ENCODE results near the gene BMS1. TPM values are rescaled to one million over a fixed set of nuclear protein-coding genes. Genes with fewer than 3 reads are reported as not detected.
"Not testable (repeated sequence)": the region's sequence is repeated elsewhere in the genome, so short reads cannot be mapped to it uniquely, and the experiment has no call there.

BMS1 gene
- total RNA-seq, 1 donor from 2014 or later: 21.0 TPM

DNA sequence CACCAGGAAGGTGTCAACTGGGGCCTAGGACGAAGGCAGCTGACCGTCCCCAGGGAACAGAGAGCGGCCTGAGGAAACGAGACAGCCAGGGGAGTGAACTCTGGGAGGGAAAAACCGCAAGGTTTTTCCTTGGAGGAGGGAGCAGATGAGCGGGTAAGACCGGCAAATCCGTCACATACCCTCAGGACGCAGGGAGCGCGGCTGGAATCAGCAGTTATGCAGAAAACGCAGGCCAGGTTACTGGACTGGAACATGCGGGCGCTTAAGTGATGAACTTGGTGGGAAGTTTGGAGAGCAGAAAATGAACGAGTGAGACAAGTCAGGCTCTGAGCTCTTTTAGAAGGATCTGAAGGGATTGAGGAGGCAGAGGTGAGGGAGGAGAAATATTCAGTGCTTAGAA, 76.7 kb downstream of the BMS1 start:
- intact Hi-C loops (cut with micrococcal nuclease): no loop called here

DNA sequence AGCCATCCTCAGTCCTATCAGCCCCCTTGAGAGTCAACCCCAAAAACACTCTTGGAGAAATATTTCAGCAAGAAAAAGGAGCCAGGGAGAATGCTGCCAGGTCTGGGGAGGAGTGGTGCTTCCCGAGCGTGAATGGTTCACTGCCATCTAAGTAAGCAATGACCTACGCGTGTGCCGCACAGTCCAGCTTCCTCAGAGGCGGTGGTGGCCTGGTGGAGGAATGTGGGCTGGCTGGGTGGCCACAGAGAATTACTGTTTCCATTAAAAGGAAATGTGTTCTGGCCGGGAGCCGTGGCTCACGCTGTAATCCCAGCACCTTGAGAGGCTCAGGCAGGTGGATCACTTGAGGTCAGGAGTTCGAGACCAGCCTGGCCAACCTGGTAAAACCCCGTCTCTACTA, 77.4 kb downstream of the BMS1 start:
- intact Hi-C loops (cut with micrococcal nuclease): not testable (repeated sequence)

DNA sequence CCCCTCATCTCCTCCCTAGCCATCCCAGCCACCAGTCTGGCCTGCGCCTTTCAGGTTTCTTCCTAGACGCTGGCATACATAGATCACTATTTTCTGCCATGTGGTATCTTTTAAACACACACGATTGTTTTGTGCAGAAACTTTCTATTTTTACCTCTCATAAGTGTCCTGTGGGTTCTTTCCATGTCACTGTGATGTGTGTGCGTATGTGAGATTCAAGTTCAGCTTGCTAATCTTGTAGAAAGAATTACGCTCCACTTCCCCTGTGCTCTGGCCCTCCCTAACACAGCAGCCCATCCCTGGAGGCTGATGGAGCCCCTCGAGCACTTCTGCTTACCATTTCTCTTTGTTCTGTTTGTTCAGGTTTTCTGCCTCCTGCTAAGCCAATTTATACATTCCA, 80.2 kb downstream of the BMS1 start:
- intact Hi-C loops (cut with micrococcal nuclease): not testable (repeated sequence)

DNA sequence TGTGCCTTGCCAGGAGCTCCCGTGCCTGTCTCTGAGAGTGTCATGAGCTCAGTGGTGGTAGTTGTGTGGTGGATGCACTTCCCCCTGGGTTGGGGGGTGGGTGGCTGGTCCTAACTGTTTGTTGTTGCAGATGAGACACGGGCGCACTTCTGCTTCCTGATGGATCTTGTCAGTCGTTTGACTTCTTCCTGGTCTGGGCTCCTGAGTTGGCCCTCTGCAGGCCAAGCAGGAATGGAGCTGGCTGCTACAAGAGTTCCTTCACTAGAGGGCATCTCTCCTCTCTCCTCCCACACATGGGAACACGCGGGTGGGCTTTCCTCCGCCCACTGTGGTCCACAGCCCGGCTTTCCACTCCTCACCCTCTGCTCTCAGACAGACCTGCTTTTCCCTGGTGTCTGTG, 82.0 kb downstream of the BMS1 start:
- intact Hi-C loops (cut with micrococcal nuclease): no loop called here

DNA sequence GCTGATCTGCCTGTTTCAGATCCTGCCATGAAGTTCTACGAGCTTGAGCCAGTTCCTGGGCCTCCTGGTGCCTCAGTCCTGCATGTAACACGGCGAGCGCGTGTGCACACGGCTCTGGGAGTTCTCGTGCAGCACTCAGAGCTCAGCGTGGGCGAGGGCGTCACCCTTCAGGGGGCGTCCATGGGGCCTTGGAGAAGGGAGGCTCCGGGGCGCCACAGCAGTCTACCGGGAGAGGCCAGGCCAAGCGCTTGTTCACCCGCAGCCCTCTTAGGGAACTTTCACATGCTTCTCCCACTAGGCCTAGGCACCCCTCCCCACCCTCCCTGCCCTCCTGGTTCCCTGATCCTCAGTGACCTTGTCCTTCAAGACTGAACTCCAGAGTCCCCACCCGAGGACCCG, 83.1 kb downstream of the BMS1 start:
- intact Hi-C loops (cut with micrococcal nuclease): loop anchor here (1.0 kb wide), 4 partner anchors 214 to 597 kb away; no protein-coding TSS in a partner anchor

DNA sequence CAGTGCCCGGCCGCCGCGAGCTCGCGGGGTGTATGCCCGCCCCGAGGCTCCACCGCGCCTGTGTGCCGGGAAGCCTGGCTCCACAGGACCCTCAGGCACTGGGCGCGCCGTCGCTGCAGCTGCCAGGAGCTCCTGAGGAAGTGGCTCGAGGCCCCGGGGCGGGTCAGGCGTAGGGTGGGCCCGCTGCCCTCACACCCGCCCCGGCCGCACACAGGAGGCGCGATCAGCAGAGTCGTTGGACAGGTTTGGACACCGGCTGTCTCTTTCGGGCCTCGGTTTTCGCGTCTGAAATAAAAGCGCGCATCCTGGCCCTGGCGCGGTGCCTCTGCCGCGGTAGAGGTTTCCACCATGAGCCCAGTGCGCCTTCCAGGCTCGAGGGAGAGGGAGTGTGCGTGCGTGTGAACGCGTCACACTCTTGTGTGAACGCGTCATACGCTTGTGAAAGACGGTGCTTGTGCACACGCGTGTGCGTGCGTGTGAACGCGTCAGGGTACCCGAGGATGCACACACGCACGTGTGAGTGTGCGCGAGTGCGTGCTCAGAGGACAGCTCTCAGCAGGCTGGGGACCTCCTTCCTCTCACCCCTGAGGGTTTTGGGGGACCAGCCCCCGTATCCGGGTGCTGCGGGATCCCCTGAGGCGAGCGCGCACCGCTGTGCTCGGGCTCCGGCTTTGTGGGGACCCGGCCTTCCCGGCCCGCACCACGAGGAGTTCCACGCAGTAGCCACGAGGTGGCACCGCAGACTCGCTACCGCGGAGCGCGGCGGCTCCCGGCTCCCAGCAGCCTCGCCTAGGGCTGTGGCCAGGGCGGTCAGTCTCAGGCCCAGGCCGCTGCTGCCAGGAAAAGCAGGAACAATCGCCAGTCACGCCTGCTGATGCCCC, 83.8 kb downstream of the BMS1 start:
- intact Hi-C loops (cut with micrococcal nuclease): loop anchor here (1.0 kb wide), 4 partner anchors 213 to 596 kb away; no protein-coding TSS in a partner anchor

DNA sequence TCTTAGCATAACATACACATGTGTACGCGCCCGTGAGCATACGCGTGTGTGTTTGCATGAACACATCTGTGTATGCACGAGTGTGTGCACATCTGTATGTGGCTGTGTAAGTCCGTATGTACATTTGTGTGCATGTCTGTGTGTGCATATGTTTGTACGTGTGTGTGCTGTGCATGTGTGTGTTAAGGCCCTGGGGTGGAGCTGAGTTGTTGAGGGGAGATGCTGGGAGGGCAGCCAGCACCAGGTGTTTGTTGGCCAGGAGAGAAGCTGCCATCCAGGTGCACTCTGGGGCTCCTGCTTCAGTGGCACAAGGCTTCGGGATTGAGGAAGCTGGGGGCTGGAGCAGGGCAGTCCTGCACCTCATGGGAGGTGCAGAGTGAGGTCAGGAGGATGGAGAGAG, 85.0 kb downstream of the BMS1 start:
- intact Hi-C loops (cut with micrococcal nuclease): no loop called here

DNA sequence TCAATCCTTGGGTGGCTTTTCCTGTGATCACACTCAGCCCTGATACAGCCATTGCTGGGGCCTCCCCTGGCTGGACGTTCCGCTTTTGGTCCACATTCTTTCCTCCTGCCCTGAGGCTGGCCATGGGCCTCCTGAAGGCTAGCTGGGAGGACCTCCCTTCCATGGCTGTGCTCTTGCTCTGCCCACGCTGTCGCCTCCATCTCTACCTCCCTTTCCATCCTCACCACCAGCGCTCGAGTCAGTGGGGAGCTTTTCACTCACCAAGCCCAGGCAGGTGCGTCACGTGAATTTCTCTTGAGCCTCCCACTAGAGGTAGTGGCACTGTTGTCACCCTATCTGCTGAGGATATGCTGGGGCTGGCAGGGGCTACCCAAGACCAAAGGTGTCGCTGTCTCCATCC, 85.9 kb downstream of the BMS1 start:
- intact Hi-C loops (cut with micrococcal nuclease): no loop called here

DNA sequence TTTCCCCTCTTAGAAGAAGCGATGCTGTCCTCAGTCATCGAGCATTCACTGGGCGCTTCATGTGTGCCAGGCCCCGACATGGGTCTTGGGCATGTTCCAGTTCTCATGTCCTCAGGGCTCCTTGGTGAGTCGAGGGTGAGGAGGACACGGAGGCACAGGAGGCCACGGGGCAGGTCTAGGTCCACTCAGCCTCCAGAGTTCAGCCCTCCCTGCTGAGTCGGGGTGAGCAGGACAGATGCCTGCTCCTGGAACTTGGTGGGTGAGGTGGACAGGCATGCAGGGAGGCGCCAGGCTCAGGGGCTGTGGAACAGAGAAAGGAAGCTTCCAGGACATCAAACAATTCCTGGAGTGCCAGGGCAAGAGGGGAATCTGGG, 87.4 kb downstream of the BMS1 start:
- intact Hi-C loops (cut with micrococcal nuclease): no loop called here

DNA sequence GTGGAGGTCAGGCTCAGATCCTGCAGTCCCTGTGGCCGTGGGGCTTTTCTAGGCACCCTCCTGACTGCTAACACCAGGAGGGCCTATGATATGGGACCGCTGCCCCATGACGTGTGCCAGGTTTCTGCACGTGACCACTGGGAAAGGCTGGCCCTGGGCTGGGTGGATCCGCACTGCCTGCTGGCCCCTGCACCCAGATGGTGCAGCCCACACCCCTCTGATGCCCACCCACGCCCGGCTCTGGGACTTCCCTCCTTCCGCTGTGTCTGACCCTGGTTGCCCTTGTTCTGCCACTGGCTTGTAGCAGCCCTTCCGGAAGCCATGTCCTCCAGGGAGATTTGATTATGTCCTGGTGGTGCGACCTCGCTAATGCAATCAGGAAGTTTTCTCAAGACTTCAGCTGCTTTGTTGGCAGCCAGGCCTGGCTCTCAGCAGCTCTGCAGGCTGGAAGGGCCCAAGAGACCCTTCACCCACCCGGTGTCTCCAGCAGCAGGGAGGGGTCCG, 88.6 kb downstream of the BMS1 start:
- intact Hi-C loops (cut with micrococcal nuclease): not testable (repeated sequence)

DNA sequence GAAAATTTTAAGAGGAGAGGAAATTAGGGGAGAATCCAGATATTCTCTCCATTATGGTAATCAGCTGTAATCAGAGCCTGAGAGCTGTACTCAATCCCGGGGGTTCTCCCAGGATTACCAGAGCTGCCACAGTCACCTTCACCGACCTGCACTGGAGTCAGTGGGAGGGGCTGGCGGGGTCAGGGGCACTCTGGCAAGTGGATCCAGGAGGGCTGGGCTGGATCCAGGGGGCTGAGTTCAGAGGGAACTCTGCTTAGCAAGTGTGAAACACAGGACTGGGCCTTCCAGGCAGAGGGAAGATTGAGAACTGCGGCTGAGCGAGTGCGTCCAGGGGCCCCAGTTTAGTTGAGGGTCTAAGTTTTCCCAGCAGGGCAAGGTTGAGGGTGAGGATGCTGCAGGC, 89.2 kb downstream of the BMS1 start:
- intact Hi-C loops (cut with micrococcal nuclease): no loop called here

DNA sequence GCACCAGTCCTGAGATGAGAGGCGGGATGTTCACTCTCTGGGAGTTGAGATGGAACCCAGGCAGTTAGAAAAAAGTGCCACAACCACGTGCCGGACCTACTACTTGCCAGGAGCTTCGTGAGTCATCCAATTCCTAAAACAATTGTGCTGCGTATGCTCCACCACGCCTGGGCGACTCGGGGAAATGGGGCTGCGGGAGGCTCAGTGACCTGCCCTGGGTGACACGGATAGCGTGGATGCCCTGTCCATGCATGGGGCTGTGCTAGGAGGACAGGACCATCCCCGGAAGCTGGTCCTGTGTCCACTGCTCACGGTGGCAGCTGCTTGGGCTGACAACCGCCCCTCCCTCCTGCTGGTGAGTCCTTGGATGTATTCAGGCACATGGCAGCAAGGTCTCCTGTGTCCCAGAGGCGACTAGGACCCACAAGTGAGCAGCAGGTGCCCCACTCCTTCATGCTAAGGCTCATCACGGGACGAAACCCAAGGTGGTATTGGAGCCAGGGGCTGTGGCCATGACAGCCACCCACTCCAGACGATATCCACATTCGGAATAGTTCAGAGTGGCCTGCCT, 90.4 kb downstream of the BMS1 start:
- intact Hi-C loops (cut with micrococcal nuclease): no loop called here

DNA sequence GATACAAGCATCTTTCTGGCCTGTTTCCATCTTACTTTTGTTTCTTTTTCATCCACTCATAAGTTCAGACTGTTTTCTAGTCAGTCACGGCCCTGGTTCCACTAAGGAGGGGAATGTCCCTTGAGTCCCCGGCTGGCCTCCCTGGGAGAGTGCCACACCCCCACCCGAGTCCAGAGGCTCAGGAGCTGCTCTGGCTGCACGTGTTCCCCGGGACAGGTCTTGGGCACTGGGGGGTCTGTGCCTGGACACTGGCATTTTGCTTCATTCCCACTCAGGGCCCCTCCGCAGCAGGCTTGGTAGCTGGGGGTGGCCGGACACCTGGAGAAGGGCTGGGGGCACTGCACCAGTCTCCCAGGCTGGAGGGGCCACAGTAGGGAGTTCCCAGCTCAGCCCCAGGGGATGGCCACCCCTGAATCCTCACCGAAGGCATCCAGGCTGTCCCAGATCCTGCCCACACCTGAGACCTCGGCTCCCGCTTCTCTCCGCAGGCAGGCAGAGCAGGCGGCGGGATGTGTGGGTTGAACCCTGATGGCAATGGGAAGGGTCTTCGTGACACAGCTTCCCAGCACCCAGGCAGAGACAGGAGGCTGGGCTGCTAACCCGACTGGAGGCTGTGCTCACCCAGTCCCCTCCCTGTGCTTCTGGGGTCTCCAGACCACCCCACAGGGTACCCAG, 92.3 kb downstream of the BMS1 start:
- intact Hi-C loops (cut with micrococcal nuclease): no loop called here

DNA sequence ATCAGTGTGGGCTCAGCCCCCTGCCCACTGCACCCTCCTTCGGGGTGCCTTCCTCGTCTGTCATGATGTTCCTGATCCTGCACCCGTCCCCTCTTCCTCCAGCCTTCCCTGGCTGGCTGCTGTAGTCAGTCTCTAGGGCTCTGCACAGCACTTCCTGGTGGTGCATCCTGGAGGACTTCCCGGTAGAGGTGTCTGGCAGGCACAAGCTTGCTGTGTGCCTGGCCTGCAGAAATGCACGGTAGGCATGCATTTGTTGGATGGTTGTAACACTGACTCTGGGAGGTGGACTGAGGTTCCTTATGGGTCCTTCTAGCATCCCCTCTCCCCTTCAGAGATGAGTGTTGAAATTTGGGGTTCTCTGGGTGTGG, 92.8 kb downstream of the BMS1 start:
- intact Hi-C loops (cut with micrococcal nuclease): no loop called here

DNA sequence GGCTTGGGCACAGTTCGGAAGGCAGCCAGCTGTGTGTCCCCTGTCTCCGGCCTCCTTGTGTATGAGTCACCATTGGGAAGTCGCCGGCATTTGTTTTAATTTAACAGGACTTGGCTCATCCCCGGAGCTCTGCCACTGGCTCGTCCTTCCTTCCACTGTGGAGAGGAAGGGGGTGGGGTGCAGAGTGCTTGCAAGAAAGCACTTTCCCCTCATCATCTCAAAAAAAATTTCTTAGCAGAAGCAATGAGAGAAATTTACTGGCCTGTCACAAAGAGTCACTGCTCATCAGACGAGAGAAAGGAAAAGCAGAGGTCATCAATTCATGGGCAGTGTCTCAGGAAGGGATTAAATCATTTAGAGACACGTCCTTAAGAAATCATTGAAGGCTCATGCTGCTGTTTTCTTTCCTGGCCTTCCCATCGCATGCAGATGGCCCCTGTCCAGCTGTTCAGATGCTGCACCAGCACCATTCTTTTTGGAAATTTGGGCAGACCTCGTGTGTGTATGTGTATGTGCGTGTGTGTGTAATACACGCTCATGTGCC, 93.3 kb downstream of the BMS1 start:
- intact Hi-C loops (cut with micrococcal nuclease): no loop called here

DNA sequence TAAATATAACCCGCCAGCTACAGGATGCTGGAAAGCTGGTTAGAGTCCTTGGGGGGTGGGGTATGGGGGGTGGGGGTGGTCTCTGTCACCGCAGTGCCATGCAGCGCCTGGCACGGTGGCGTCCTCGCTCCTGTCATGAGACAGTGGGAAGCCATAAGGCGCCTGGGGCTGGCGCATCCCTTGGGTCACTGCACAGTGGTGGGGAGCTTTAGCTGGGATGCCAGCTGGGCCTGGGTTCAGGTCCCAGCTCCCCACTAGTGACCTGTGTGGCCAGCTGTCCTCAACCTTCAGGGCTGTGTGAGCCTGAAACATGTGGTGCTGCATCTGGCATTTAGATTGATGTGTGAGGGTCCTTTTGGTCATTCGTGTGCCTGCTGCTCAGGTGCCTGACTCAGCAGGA, 93.9 kb downstream of the BMS1 start:
- intact Hi-C loops (cut with micrococcal nuclease): no loop called here

DNA sequence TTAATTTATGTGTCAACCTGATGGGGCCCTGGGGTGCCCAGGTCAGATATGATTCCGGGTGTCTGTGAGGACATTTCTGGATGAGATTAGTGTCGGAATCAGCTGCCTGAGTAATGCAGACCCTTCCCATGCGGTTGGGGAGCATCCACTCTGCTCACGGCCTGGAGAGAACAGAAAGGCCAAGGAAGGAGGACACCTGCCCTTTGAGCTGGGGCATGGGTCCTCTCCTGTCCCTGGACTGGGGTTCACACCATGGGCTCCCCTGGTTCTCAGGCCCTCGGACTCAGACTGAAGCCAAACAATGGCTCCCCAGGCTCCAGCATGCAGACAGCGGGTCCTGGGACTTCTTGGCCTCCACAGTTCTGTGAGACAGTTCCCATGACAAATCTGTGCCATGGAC, 94.3 kb downstream of the BMS1 start:
- intact Hi-C loops (cut with micrococcal nuclease): no loop called here

DNA sequence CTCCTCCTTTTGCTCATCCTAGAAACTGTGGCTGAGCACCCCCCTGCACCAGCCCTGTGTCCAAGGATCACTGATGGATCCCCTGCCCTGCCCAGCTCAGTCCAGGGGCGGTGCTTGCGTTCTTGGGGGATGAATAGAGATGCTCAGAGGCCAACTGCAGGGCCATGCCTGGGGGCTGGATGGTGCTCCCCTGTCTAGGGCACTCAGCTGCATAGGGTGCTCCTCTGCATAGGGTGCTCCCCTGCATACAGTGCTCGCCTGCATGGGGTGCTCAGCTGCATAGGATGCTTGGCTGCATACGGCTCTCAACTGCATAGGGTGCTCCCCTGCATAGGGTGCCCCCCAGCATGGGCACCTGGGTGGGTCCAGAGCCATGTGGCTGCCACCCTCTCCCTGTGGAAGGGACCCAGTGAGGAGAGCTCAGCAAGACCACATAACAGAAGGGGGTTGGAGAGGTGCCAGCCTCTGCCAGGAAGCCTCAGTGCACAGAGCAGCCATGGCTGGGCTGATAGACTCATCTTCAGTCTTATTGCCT, 95.0 kb downstream of the BMS1 start:
- intact Hi-C loops (cut with micrococcal nuclease): no loop called here

DNA sequence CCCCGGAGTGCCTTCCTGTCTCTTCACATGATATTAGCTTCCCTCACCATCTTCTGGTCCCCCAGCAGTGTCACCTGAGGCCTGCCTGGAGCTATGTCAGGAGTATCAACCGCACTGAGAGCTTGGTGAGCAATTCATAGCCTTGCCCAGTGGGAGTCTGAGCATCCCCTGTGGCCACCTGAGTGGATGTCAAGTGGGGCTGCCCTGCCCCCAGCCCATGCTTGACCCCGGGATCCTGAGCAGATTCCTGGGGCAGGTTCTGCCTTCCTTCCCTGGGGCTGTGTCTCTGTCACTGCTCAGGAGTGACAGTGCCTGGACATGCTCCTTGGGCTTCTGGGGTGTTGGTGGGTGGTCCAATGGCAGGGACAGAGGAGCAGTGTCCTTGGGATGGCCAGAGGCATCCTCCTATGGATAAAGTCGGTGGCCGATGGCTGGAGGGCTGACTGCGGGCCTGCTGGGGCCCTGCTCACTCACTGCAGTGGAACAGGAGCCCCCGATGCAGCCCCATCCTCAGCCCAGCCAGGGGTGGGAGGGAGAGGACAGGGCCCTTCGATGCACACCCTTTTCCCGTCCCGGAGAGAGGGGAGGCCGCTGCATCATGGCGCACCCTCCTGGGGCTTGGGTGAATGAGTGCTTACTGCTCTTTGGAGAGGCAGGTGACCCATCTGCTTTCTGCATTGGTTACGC, 95.7 kb downstream of the BMS1 start:
- intact Hi-C loops (cut with micrococcal nuclease): no loop called here

DNA sequence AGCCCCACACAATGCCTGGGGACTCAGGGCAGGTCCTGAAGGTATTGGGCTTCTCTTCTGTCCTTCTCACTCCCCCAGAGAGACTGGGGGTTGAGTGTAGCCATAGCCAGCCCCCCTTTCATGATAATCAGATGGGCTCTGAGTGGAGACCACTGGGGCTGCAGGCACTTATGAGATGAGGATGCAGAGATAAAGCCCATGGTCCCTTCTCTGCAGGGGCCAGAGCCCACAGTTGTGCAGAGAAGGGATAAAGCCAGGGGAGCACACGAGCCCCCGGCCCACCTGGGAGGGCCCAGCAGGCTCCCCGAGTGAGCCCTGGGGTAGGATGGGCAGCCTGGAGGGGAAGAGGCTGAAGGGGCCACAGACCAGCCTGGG, 96.2 kb downstream of the BMS1 start:
- intact Hi-C loops (cut with micrococcal nuclease): no loop called here
